ENCODE measurements around the gene RELB. TPM values are rescaled to one million over a fixed set of nuclear protein-coding genes. Genes with fewer than 3 reads are reported as not detected.

Gene RELB
- total and polyA plus RNA-seq, 9 of the 15 experiments (the other 6 are each of a cell fraction or from before 2014, with no cell fraction given): 0.15 to 1.1 (median 0.28) TPM; not detected in 2

DNA sequence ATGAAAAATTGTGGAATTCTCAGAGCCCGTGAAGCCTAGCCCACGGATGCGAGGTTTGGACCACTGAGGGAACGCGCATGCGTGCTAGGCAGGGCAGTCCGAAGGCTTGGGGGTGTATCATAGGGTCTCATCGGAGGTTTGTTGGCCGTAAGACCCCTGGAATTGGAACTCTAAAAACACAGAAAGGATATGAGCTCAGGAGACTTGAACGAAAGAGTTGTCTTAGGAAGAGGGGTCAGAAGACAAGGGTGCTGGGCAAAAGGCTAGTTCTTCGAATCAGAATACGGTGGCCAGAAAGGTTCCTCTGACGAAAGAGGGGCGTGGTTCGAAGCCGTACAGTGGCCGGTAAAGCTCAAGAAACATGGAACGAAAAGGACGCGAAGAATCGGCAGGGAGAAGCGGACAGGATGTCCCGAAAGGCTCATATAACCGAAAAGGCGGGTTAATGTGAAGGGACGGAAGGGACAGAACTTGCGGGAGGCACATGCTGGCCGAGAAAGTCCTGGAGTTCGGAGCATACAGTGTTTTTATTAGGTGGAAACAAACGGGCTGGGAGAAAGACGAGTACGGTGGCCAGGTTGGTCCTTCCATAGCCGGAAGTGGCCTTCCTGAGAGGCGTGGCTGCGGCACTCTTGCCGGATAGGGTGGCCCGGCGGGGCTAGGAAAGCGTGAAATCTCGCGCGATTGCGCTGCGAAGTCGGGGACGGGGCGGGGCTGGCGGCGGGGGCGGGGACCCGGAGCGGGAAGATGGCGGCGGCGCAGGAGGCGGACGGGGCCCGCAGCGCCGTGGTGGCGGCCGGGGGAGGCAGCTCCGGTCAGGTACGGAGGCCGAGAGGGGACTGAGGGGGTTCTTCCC, 46.4 kb upstream of the RELB start, which contains the start of gene CLPTM1 (continued):
- TF ChIP-seq ZNF41 (CRISPR knock-in tag; conservative IDR thresholded peaks at IDR 0.05) (no peak), GTF2E2 (tag; IDR thresholded peaks at IDR 0.05) (no peak), STAT5B (CRISPR knock-in tag; IDR thresholded peaks at IDR 0.05) (no peak), PPARD (CRISPR knock-in tag; IDR thresholded peaks at IDR 0.05) (no peak), ZBTB17 (CRISPR knock-in tag; IDR thresholded peaks at IDR 0.05) (no peak), PHB2 (IDR thresholded peaks at IDR 0.05; ENCODE audit: low read depth) (no peak), ZNF707 (CRISPR knock-in tag; conservative IDR thresholded peaks at IDR 0.05) (no peak), NCOA6 (IDR thresholded peaks at IDR 0.05) (no peak), SAP30 (IDR thresholded peaks at IDR 0.05; ENCODE audit: borderline replicate concordance, insufficient read depth, low read depth, low read length, poor library complexity, severe bottlenecking) (peak; percentile 58), KAT8 (IDR thresholded peaks at IDR 0.05; ENCODE audit: low read depth) (no peak), MTA3 (IDR thresholded peaks at IDR 0.05; ENCODE audit: borderline replicate concordance) (peak; percentile 100), CHD4 (IDR thresholded peaks at IDR 0.05; ENCODE audit: insufficient read depth, insufficient replicate concordance, low read depth, low read length, poor library complexity, severe bottlenecking) (no peak), MCM5 (IDR thresholded peaks at IDR 0.05; ENCODE audit: low read depth) (no peak), GTF2F1 (IDR thresholded peaks at IDR 0.05; ENCODE audit: low read depth, low read length) (no peak), NFRKB (IDR thresholded peaks at IDR 0.05; ENCODE audit: low read depth) (peak; percentile 94; the same call in 1 of the 2 replicates), TCFL5 (CRISPR knock-in tag; conservative IDR thresholded peaks at IDR 0.05) (no peak), ZSCAN32 (CRISPR knock-in tag; IDR thresholded peaks at IDR 0.05) (no peak), NEUROD1 (IDR thresholded peaks at IDR 0.05; ENCODE audit: borderline replicate concordance, low read depth, low read length, partially characterized antibody) (peak; percentile 75)

Measured in K562 (cell line).